Smooth muscle cell (in vitro differentiated cells): ENCODE data around the gene ARHGAP8. TPM values are rescaled to one million over a fixed set of nuclear protein-coding genes. Genes with fewer than 3 reads are reported as not detected.

ENCODE experiments used
- DNase-seq: peaks from one replicate; lab custom pipeline; 2025; ENCODE audit not compliant: unreplicated experiment; lab: John Stamatoyannopoulos, UW
- H2AFZ ChIP-seq: fragments of 200-600 bp; sonication (generic); 2 replicates; pipeline ENCODE4 v1.6.0; 2016; ENCODE audit warnings: antibody characterized with exemption, low read depth, mild to moderate bottlenecking
- H3F3A ChIP-seq: fragments of 200-600 bp; sonication (generic); 2 replicates; pipeline ENCODE4 v1.6.0; 2017; ENCODE audit warnings: antibody characterized with exemption, low read depth
- H3K27ac ChIP-seq: fragments of 200-600 bp; sonication (generic); 2 replicates; pipeline ENCODE4 v1.5.1; 2016; ENCODE audit warnings: low read depth, mild to moderate bottlenecking
- H3K27me3 ChIP-seq: fragments of 200-600 bp; sonication (generic); 2 replicates; pipeline ENCODE4 v1.6.1; 2016; ENCODE audit warnings: low read depth, mild to moderate bottlenecking
- H3K36me3 ChIP-seq: fragments of 200-600 bp; sonication (generic); 2 replicates; pipeline ENCODE4 v1.5.1; 2016; ENCODE audit warnings: low read depth
- H3K4me1 ChIP-seq: fragments of 200-600 bp; sonication (generic); 2 replicates; pipeline ENCODE4 v1.5.1; 2016; ENCODE audit warnings: low read depth
- H3K4me2 ChIP-seq: fragments of 200-600 bp; sonication (generic); 2 replicates; pipeline ENCODE4 v1.6.0; 2016; ENCODE audit warnings: mild to moderate bottlenecking
- H3K4me3 ChIP-seq: fragments of 200-600 bp; sonication (generic); 2 replicates; pipeline ENCODE4 v1.5.1; 2016; ENCODE audit warnings: mild to moderate bottlenecking
- H3K79me2 ChIP-seq: fragments of 200-600 bp; sonication (generic); 2 replicates; pipeline ENCODE4 v1.6.0; 2016; ENCODE audit warnings: low read depth, mild to moderate bottlenecking
- H3K9ac ChIP-seq: fragments of 200-600 bp; sonication (generic); 2 replicates; pipeline ENCODE4 v1.6.0; 2016; ENCODE audit warnings: low read depth
- H3K9me3 ChIP-seq: fragments of 200-600 bp; sonication (generic); replicated peaks from 2 replicates; pipeline ENCODE4 v1.5.1; 2016; ENCODE audit warnings: low read depth
- H4K20me1 ChIP-seq: fragments of 200-600 bp; sonication (generic); 2 replicates; pipeline ENCODE4 v1.6.0; 2016; ENCODE audit warnings: low read depth
- WGBS: methylation state at CpG from one replicate; pipeline ENCODE4 v1.1.7; 2016; ENCODE audit warnings: low lambda C conversion rate; 5-methylcytosine and 5-hydroxymethylcytosine counted together
- polyA plus RNA-seq: library from polyadenylated mRNA; unstranded; fragments of >200 nt; fragmentation: Nextera tagmentation; extraction: Ambion mirVana; gene quantifications from 2 replicates; pipeline ENCODE4 v1.2.1, GENCODE V29; 2016
- total RNA-seq: library from RNA; depleted of rRNA; stranded (reverse); fragments of >200 nt; gene quantifications from 2 replicates; pipeline ENCODE4 v1.2.3, GENCODE V29; 2014
- TF ChIP-seq, protein P1 (sequence below): fragments of 200-600 bp; sonication (generic); IDR thresholded peaks from 2 replicates; pipeline ENCODE4 v1.5.1; 2017; ENCODE audit warnings: borderline replicate concordance, mild to moderate bottlenecking, antibody characterized with exemption; ENCODE audit not compliant: insufficient read depth, poor library complexity, severe bottlenecking

ARHGAP8 gene
- total and polyA plus RNA-seq, 2 experiments from 2014 or later = 5.8 to 11.4 TPM

DNA sequence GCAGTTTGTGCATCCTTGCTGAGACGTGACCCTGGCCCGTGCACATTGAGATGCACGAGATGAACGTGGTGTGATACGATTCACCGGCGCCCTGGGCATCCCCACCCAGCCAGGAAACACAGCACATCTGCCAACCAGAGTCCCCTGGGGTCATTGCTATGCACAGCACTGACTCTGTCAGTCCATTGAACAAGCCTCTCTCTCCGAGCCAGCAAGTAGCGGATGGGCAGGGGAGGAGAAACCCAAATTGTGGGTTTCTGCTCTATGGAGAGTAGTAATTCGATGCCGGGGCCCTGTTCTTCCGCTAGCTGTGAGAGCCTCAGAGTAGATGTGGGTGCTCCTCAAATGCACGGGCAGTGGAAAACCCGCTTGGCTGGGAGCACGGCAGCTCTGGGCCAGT, 85.1 kb downstream of the ARHGAP8 start:
- Histone ChIP-seq H3K27me3 (no peaks in the 10 kb centered on the region), H3K4me3 (no peak overlapping the region), H3K9me3 (no peaks in the 10 kb centered on the region), H3K36me3 (no peaks in the 10 kb centered on the region), H3K9ac (no peak overlapping the region), H3K79me2 (no peaks in the 10 kb centered on the region), H3K4me2 (no peak overlapping the region), H3F3A (no peaks in the 10 kb centered on the region), H2AFZ (no peak overlapping the region), H3K4me1 (no peaks in the 10 kb centered on the region), H4K20me1 (no peaks in the 10 kb centered on the region), H3K27ac (no peak overlapping the region)
- TF ChIP-seq, protein P1, sequence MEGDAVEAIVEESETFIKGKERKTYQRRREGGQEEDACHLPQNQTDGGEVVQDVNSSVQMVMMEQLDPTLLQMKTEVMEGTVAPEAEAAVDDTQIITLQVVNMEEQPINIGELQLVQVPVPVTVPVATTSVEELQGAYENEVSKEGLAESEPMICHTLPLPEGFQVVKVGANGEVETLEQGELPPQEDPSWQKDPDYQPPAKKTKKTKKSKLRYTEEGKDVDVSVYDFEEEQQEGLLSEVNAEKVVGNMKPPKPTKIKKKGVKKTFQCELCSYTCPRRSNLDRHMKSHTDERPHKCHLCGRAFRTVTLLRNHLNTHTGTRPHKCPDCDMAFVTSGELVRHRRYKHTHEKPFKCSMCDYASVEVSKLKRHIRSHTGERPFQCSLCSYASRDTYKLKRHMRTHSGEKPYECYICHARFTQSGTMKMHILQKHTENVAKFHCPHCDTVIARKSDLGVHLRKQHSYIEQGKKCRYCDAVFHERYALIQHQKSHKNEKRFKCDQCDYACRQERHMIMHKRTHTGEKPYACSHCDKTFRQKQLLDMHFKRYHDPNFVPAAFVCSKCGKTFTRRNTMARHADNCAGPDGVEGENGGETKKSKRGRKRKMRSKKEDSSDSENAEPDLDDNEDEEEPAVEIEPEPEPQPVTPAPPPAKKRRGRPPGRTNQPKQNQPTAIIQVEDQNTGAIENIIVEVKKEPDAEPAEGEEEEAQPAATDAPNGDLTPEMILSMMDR = no peak
- 93% methylated on average over 15 of the region's 15 CpGs for WGBS
- no peak for DNase-seq

GRCh38 chr22:44838316-44839016, 86.1 kb downstream of the ARHGAP8 start:
- no peaks in the 10 kb centered on the region for H3K36me3 ChIP-seq
- no peak overlapping the region for H3K4me2 ChIP-seq
- H4K20me1 ChIP-seq = no peaks in the 10 kb centered on the region
- no peaks in the 10 kb centered on the region for H3K27me3 ChIP-seq
- H3K4me3 ChIP-seq = no peak overlapping the region
- no peaks in the 10 kb centered on the region for H3K9me3 ChIP-seq
- H3K79me2 ChIP-seq = no peaks in the 10 kb centered on the region
- TF ChIP-seq, protein P1 = no peak
- DNase-seq = no peak
- no peaks in the 10 kb centered on the region for H3K4me1 ChIP-seq
- H3K27ac ChIP-seq = no peak overlapping the region
- 91% methylated on average over 16 of the region's 16 CpGs for WGBS
- H2AFZ ChIP-seq = no peak overlapping the region
- no peaks in the 10 kb centered on the region for H3F3A ChIP-seq
- H3K9ac ChIP-seq = no peak overlapping the region

DNA sequence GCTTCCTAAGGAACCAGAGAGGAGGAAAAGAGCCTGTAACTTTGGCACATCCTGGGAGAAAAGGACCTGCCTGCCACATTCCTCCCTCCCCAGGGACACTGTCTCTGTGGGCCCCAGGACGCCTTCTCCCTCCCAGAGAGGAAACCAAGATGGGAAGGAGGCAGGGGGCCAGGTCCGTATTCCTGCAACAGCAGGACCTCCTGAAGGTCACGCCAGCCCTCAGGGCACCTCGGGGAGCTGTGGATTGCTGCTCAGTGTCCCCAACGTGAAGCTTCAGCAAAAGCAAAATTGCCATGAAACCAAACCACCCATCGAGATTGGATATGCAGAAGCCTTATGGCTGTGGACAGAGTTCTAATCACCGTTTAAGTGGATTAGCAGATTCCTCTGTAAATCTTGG, 86.7 kb downstream of the ARHGAP8 start:
- no peak overlapping the region for H3K27ac ChIP-seq
- H3K27me3 ChIP-seq = no peaks in the 10 kb centered on the region
- DNase-seq = no peak
- H3K4me3 ChIP-seq = no peak overlapping the region
- no peaks in the 10 kb centered on the region for H3F3A ChIP-seq
- 90% methylated on average over 7 of the region's 7 CpGs for WGBS
- H4K20me1 ChIP-seq = no peaks in the 10 kb centered on the region
- no peak overlapping the region for H3K9ac ChIP-seq
- H3K4me1 ChIP-seq = no peaks in the 10 kb centered on the region
- no peak overlapping the region for H2AFZ ChIP-seq
- peaks cover 1% of the 10 kb centered on the region for H3K9me3 ChIP-seq
- no peak overlapping the region for H3K4me2 ChIP-seq
- H3K36me3 ChIP-seq = no peaks in the 10 kb centered on the region
- TF ChIP-seq, protein P1 = no peak
- no peaks in the 10 kb centered on the region for H3K79me2 ChIP-seq

GRCh38 chr22:44839721-44840120, 87.3 kb downstream of the ARHGAP8 start:
- H3K9ac ChIP-seq = no peak overlapping the region
- no peak overlapping the region for H3K27ac ChIP-seq
- no peaks in the 10 kb centered on the region for H3K4me1 ChIP-seq
- no peak overlapping the region for H3K4me3 ChIP-seq
- H3K4me2 ChIP-seq = no peak overlapping the region
- peaks cover 7% of the 10 kb centered on the region for H3K9me3 ChIP-seq
- no peaks in the 10 kb centered on the region for H3K79me2 ChIP-seq
- no peak for DNase-seq
- no peak overlapping the region for H2AFZ ChIP-seq
- no peaks in the 10 kb centered on the region for H4K20me1 ChIP-seq
- no peaks in the 10 kb centered on the region for H3F3A ChIP-seq
- TF ChIP-seq, protein P1 = no peak
- no peaks in the 10 kb centered on the region for H3K27me3 ChIP-seq
- WGBS = 94% methylated on average over 13 of the region's 13 CpGs
- no peaks in the 10 kb centered on the region for H3K36me3 ChIP-seq
